Liver (tissue), 9 donors: Measurements from ENCODE around the gene S100A5. TPM values are rescaled to one million over a fixed set of nuclear protein-coding genes. Genes with fewer than 3 reads are reported as not detected.

Experiments
- DNase-seq: peaks from one replicate; pipeline ENCODE4 v3.0.0-alpha.2; 2017; ENCODE audit warnings: low spot score
- H3K27ac ChIP-seq, 2 donors: one replicate each; pipeline ENCODE4 v1.7.0; 2013; ENCODE audit warnings: inconsistent platforms in 2 of 2, low read length in 2 of 2, control low read depth in 1 of 2, low read depth in 1 of 2, mild to moderate bottlenecking in 1 of 2
- H3K27me3 ChIP-seq, 4 donors: one replicate each; pipeline versions ENCODE4 v1.6.1 to v1.7.0; 2013; ENCODE audit warnings: low read length in 3 of 4, inconsistent platforms in 1 of 4, mild to moderate bottlenecking in 1 of 4, moderate library complexity in 1 of 4; ENCODE audit not compliant: control insufficient read depth in 4 of 4, insufficient read depth in 4 of 4
- H3K36me3 ChIP-seq, 4 donors: one replicate each; pipeline versions ENCODE4 v1.6.1 to v1.7.0; 2013; ENCODE audit warnings: low read length in 3 of 4, mild to moderate bottlenecking in 3 of 4, low read depth in 1 of 4, moderate library complexity in 1 of 4; ENCODE audit not compliant: control insufficient read depth in 4 of 4, insufficient read depth in 3 of 4
- H3K4me1 ChIP-seq, 4 donors: one replicate each; pipeline versions ENCODE4 v1.6.1 to v1.7.0; 2013; ENCODE audit warnings: low read length in 3 of 4, mild to moderate bottlenecking in 3 of 4, moderate library complexity in 1 of 4; ENCODE audit not compliant: control insufficient read depth in 4 of 4, insufficient read depth in 4 of 4
- H3K4me3 ChIP-seq, 3 donors: one replicate each; pipeline versions ENCODE4 v1.6.1 to v1.7.0; 2013; ENCODE audit warnings: low read length in 3 of 3, control low read depth in 1 of 3, low read depth in 1 of 3, mild to moderate bottlenecking in 1 of 3
- H3K9ac ChIP-seq, 2 donors: one replicate each; pipeline ENCODE4 v1.7.0; 2013; ENCODE audit warnings: low read length in 2 of 2, mild to moderate bottlenecking in 2 of 2, moderate library complexity in 2 of 2, control low read depth in 1 of 2, low read depth in 1 of 2
- H3K9me3 ChIP-seq, 4 donors: one replicate each; pipeline versions ENCODE4 v1.6.1 to v1.7.0; 2013; ENCODE audit warnings: low read length in 3 of 4; ENCODE audit not compliant: control insufficient read depth in 4 of 4
- ATF3 ChIP-seq: IDR thresholded peaks from 2 replicates; pipeline ENCODE4 v1.6.1; 2016; ENCODE audit warnings: antibody characterized with exemption
- EGR1 ChIP-seq, 2 donors: IDR thresholded peaks; 2 replicates each; pipeline ENCODE4 v1.6.1; 2016 to 2018; ENCODE audit warnings: antibody characterized with exemption in 2 of 2, low read depth in 2 of 2
- FOXA1 ChIP-seq: IDR thresholded peaks from 2 replicates; pipeline ENCODE4 v1.6.1; 2016; ENCODE audit warnings: antibody characterized with exemption
- FOXA2 ChIP-seq: IDR thresholded peaks from 2 replicates; pipeline ENCODE4 v1.6.1; 2016; ENCODE audit warnings: antibody characterized with exemption
- GABPA ChIP-seq, 2 donors: IDR thresholded peaks in 1 of 2; conservative IDR thresholded peaks in 1 of 2; 2 replicates each; pipeline ENCODE4 v1.6.1; 2016; ENCODE audit warnings: antibody characterized with exemption in 2 of 2, mild to moderate bottlenecking in 1 of 2, moderate library complexity in 1 of 2
- HNF4A ChIP-seq, 2 donors: conservative IDR thresholded peaks; 2 replicates each; pipeline ENCODE4 v1.6.1; 2016; ENCODE audit warnings: antibody characterized with exemption in 2 of 2, mild to moderate bottlenecking in 2 of 2
- JUND ChIP-seq, 2 donors: IDR thresholded peaks; 2 replicates each; pipeline ENCODE4 v1.6.1; 2016; ENCODE audit warnings: antibody characterized with exemption in 2 of 2
- MAX ChIP-seq: IDR thresholded peaks from 2 replicates; pipeline ENCODE4 v1.6.1; 2016; ENCODE audit warnings: antibody characterized with exemption
- RAD21 ChIP-seq, 2 donors: IDR thresholded peaks; 2 replicates each; pipeline ENCODE4 v1.6.1; 2016; ENCODE audit warnings: antibody characterized with exemption in 2 of 2, mild to moderate bottlenecking in 2 of 2
- REST ChIP-seq: IDR thresholded peaks from 2 replicates; pipeline ENCODE4 v1.6.1; 2016; ENCODE audit warnings: antibody characterized with exemption, mild to moderate bottlenecking
- RXRA ChIP-seq, 2 donors: IDR thresholded peaks; 2 replicates each; pipeline ENCODE4 v1.6.1; 2017 to 2018; ENCODE audit warnings: antibody characterized with exemption in 2 of 2, mild to moderate bottlenecking in 1 of 2
- SP1 ChIP-seq: IDR thresholded peaks from 2 replicates; pipeline ENCODE4 v1.6.1; 2018; ENCODE audit warnings: antibody characterized with exemption, mild to moderate bottlenecking
- TAF1 ChIP-seq: conservative IDR thresholded peaks from 2 replicates; pipeline ENCODE4 v1.6.1; 2016; ENCODE audit warnings: antibody characterized with exemption, mild to moderate bottlenecking
- YY1 ChIP-seq: IDR thresholded peaks from 2 replicates; pipeline ENCODE4 v1.6.1; 2016; ENCODE audit warnings: antibody characterized with exemption, mild to moderate bottlenecking
- ZBTB33 ChIP-seq: IDR thresholded peaks from 2 replicates; pipeline ENCODE4 v1.6.1; 2016; ENCODE audit warnings: antibody characterized with exemption
- WGBS: extraction: QIAGEN DNeasy Blood & Tissue Kit; methylation state at CpG from one replicate; pipeline ENCODE4 v1.1.7; 2013; 5-methylcytosine and 5-hydroxymethylcytosine counted together
- polyA plus RNA-seq, 2 donors: library from polyadenylated mRNA; stranded (reverse) in 1 of 2; unstranded in 1 of 2; fragments of 200-250 nt in 1 of 2; fragments of >200 nt in 1 of 2; fragmentation: Nextera tagmentation in 1 of 2; extraction: Ambion mirVana in 1 of 2; gene quantifications; one replicate each; pipeline versions ENCODE4 v1.2.1 to v1.2.3, GENCODE V29; 2013 to 2015
- total RNA-seq, 2 donors: library from RNA; depleted of rRNA; stranded (reverse); fragments of >200 nt; gene quantifications; one replicate each; pipeline ENCODE4 v1.2.3, GENCODE V29; 2014
- donor health status: healthy.
- donor health status: healthy.
- donor health status: healthy.
- donor health status: healthy.
- donor health status: healthy.

Gene S100A5
- total and polyA plus RNA-seq, 4 donors: not detected

- DNase-seq: no peak
- H3K4me1 ChIP-seq: peaks cover 0 to 4% (median 2%) of the 10 kb centered on the region in 4 donors
Observed at GRCh38 chr1:153538315-153538821, 2.4 kb downstream of the S100A5 start.

GRCh38 chr1:153537376-153537730, 3.4 kb downstream of the S100A5 start:
- Histone ChIP-seq H3K9me3 (no peaks in the 10 kb centered on the region), H3K4me1 (peaks cover 0 to 4% (median 2%) of the 10 kb centered on the region in 4 donors), H3K9ac (no peak overlapping the region), H3K27me3 (peaks cover 0 to 2% (median 0%) of the 10 kb centered on the region in 4 donors), H3K36me3 (no peaks in the 10 kb centered on the region), H3K27ac (no peak overlapping the region), H3K4me3 (no peak overlapping the region)
- DNase-seq: no peak
- TF ChIP-seq EGR1 (IDR thresholded peaks at IDR 0.05; ENCODE audit: low read depth in 2 of 2) (no peak), HNF4A (conservative IDR thresholded peaks at IDR 0.05) (no peak), YY1 (no peak), RXRA (IDR thresholded peaks at IDR 0.05) (no peak), FOXA1 (no peak), ZBTB33 (no peak), GABPA (IDR thresholded peaks at IDR 0.05 in 1 of 2, conservative IDR thresholded peaks at IDR 0.05 in 1 of 2) (no peak), TAF1 (no peak), SP1 (no peak), MAX (no peak), ATF3 (no peak), REST (no peak), RAD21 (IDR thresholded peaks at IDR 0.05) (no peak), JUND (IDR thresholded peaks at IDR 0.05) (no peak), FOXA2 (no peak)
- 96% methylated on average over 6 of the region's 6 CpGs for WGBS

More at GRCh38 chr1:153538315-153538821, 2.4 kb downstream of the S100A5 start:
- Histone ChIP-seq H3K9ac (no peak overlapping the region), H3K27me3 (no peaks in the 10 kb centered on the region), H3K27ac (no peak overlapping the region), H3K4me3 (no peak overlapping the region), H3K36me3 (no peaks in the 10 kb centered on the region), H3K9me3 (no peaks in the 10 kb centered on the region)
- TF ChIP-seq MAX: no peak
- no peak for TF ChIP-seq ATF3
- no peak for TF ChIP-seq GABPA (IDR thresholded peaks at IDR 0.05 in 1 of 2, conservative IDR thresholded peaks at IDR 0.05 in 1 of 2)
- TF ChIP-seq HNF4A (conservative IDR thresholded peaks at IDR 0.05): no peak
- TF ChIP-seq YY1: no peak
- no peak for TF ChIP-seq FOXA2
- WGBS: 82% methylated on average over 6 of the region's 6 CpGs
